ENCODE results near the gene EBLN2.

The EBLN2 gene

GRCh38 chr3:73080216-73080966, 18.9 kb downstream of the EBLN2 start:
- no peak for TF ChIP-seq CTCF (conservative IDR thresholded peaks at IDR 0.05; ENCODE audit: low read length)
- no peak for TF ChIP-seq EZH2phosphoT487 (IDR thresholded peaks at IDR 0.05; ENCODE audit: borderline replicate concordance)

GRCh38 chr3:73081140-73081539, 19.7 kb downstream of the EBLN2 start:
- peaks cover under 1% of the 10 kb centered on the region for H3K4me1 ChIP-seq (ENCODE audit: insufficient read depth, low read length, poor library complexity, severe bottlenecking)

More at GRCh38 chr3:73080216-73080966, 18.9 kb downstream of the EBLN2 start:
- H3K36me3 ChIP-seq (ENCODE audit: insufficient read depth, low read length) = no peaks in the 10 kb centered on the region
- H3K4me3 ChIP-seq (ENCODE audit: low read length, poor library complexity, severe bottlenecking) = no peak overlapping the region
- H3K79me2 ChIP-seq (ENCODE audit: insufficient read depth, low read length) = no peaks in the 10 kb centered on the region
- H3K4me2 ChIP-seq (ENCODE audit: low read depth, low read length, poor library complexity, severe bottlenecking) = no peak overlapping the region
- H3K4me1 ChIP-seq (ENCODE audit: insufficient read depth, low read length, poor library complexity, severe bottlenecking) = no peaks in the 10 kb centered on the region
- no peaks in the 10 kb centered on the region for H3K9me3 ChIP-seq (ENCODE audit: insufficient read depth, low read depth, low read length)
- no peak overlapping the region for H2AFZ ChIP-seq (ENCODE audit: low read length)
- no peaks in the 10 kb centered on the region for H4K20me1 ChIP-seq (ENCODE audit: insufficient read depth, low read length, poor library complexity, severe bottlenecking)
- no peaks in the 10 kb centered on the region for H3F3A ChIP-seq (ENCODE audit: low read depth)
- H3K27me3 ChIP-seq (ENCODE audit: insufficient read depth, low read length, poor library complexity, severe bottlenecking) = no peaks in the 10 kb centered on the region
- no peak overlapping the region for H3K9ac ChIP-seq (ENCODE audit: low read depth, low read length, poor library complexity, severe bottlenecking)
- H3K9me2 ChIP-seq (replicated peaks; ENCODE audit: low read depth, low read length) = no peaks in the 10 kb centered on the region

GRCh38 chr3:73084170-73084569, 22.7 kb downstream of the EBLN2 start:
- no peak overlapping the region for H3K4me3 ChIP-seq (ENCODE audit: low read length, poor library complexity, severe bottlenecking)
- H4K20me1 ChIP-seq (ENCODE audit: insufficient read depth, low read length, poor library complexity, severe bottlenecking) = no peaks in the 10 kb centered on the region
- H3K9me2 ChIP-seq (replicated peaks; ENCODE audit: low read depth, low read length) = no peaks in the 10 kb centered on the region
- no peaks in the 10 kb centered on the region for H3K36me3 ChIP-seq (ENCODE audit: insufficient read depth, low read length)
- H3K9me3 ChIP-seq (ENCODE audit: insufficient read depth, low read depth, low read length) = no peaks in the 10 kb centered on the region
- no peaks in the 10 kb centered on the region for H3K27me3 ChIP-seq (ENCODE audit: insufficient read depth, low read length, poor library complexity, severe bottlenecking)
- H3K4me2 ChIP-seq (ENCODE audit: low read depth, low read length, poor library complexity, severe bottlenecking) = no peak overlapping the region
- H3K9ac ChIP-seq (ENCODE audit: low read depth, low read length, poor library complexity, severe bottlenecking) = no peak overlapping the region
- TF ChIP-seq CTCF (conservative IDR thresholded peaks at IDR 0.05; ENCODE audit: low read length) (no peak), EZH2phosphoT487 (IDR thresholded peaks at IDR 0.05; ENCODE audit: borderline replicate concordance) (no peak)
- no peaks in the 10 kb centered on the region for H3K79me2 ChIP-seq (ENCODE audit: insufficient read depth, low read length)
- no peaks in the 10 kb centered on the region for H3F3A ChIP-seq (ENCODE audit: low read depth)
- H2AFZ ChIP-seq (ENCODE audit: low read length) = no peak overlapping the region
- peaks cover 3% of the 10 kb centered on the region for H3K4me1 ChIP-seq (ENCODE audit: insufficient read depth, low read length, poor library complexity, severe bottlenecking)

More at GRCh38 chr3:73081140-73081539, 19.7 kb downstream of the EBLN2 start:
- no peak for TF ChIP-seq CTCF (conservative IDR thresholded peaks at IDR 0.05; ENCODE audit: low read length)
- TF ChIP-seq EZH2phosphoT487 (IDR thresholded peaks at IDR 0.05; ENCODE audit: borderline replicate concordance) = no peak
- H3K9me2 ChIP-seq (replicated peaks; ENCODE audit: low read depth, low read length) = no peaks in the 10 kb centered on the region
- H3K36me3 ChIP-seq (ENCODE audit: insufficient read depth, low read length) = no peaks in the 10 kb centered on the region
- no peak overlapping the region for H2AFZ ChIP-seq (ENCODE audit: low read length)
- no peak overlapping the region for H3K4me3 ChIP-seq (ENCODE audit: low read length, poor library complexity, severe bottlenecking)
- no peaks in the 10 kb centered on the region for H3F3A ChIP-seq (ENCODE audit: low read depth)
- no peaks in the 10 kb centered on the region for H3K27me3 ChIP-seq (ENCODE audit: insufficient read depth, low read length, poor library complexity, severe bottlenecking)
- no peaks in the 10 kb centered on the region for H3K79me2 ChIP-seq (ENCODE audit: insufficient read depth, low read length)
- H3K9me3 ChIP-seq (ENCODE audit: insufficient read depth, low read depth, low read length) = no peaks in the 10 kb centered on the region
- H3K9ac ChIP-seq (ENCODE audit: low read depth, low read length, poor library complexity, severe bottlenecking) = no peak overlapping the region
- no peaks in the 10 kb centered on the region for H4K20me1 ChIP-seq (ENCODE audit: insufficient read depth, low read length, poor library complexity, severe bottlenecking)
- H3K4me2 ChIP-seq (ENCODE audit: low read depth, low read length, poor library complexity, severe bottlenecking) = no peak overlapping the region

Data from Loucy (cell line).